GM12874 (cell line): ENCODE measurements around the gene ROR2.

Experiments
- CTCF ChIP-seq: IDR thresholded peaks from 2 replicates; pipeline ENCODE4 v1.5.1; 2011; ENCODE audit warnings: low read depth, mild to moderate bottlenecking, control low read depth, low read length, moderate library complexity; ENCODE audit not compliant: insufficient read depth

ROR2 gene

GRCh38 chr9:91882627-91883026 lies 67.4 kb downstream of the ROR2 start:
- TF ChIP-seq CTCF, result no peak

- no peak for TF ChIP-seq CTCF
Measured at GRCh38 chr9:91880378-91880972, 69.6 kb downstream of the ROR2 start.

GRCh38 chr9:91879231-91879630 lies 70.8 kb downstream of the ROR2 start:
- no peak for TF ChIP-seq CTCF

- no peak for TF ChIP-seq CTCF
Measured at GRCh38 chr9:91873637-91874051, 76.4 kb downstream of the ROR2 start.

- no peak for TF ChIP-seq CTCF
Measured at GRCh38 chr9:91868732-91869391, 81.2 kb downstream of the ROR2 start.

- TF ChIP-seq CTCF, result no peak
Measured at GRCh38 chr9:91867740-91868139, 82.3 kb downstream of the ROR2 start.

- TF ChIP-seq CTCF, result no peak
Measured at GRCh38 chr9:91865041-91865440, 85.0 kb downstream of the ROR2 start.
